HCT116 (cell line): ENCODE results near the gene SELPLG. TPM values are rescaled to one million over a fixed set of nuclear protein-coding genes. Genes with fewer than 3 reads are reported as not detected.

Source experiments
- ATAC-seq: fragments of 200-7000 bp; cut with Tn5 transposase; 2 replicates; pipeline ENCODE4 v1.9.1; 2020; ENCODE audit warnings: mild to moderate bottlenecking, moderate library complexity
- BruUV-seq: library from RNA; stranded (reverse); fragments of 400-500 nt; replicated peaks from 2 replicates; lab custom pipeline; 2021; lab: Mats Ljungman, UMichigan
- CTCF ChIA-PET: fragments of 300-600 bp; sonication (Branson Sonifier 250); formaldehyde crosslinking; loops from one replicate; lab custom pipeline; 2021; ENCODE audit warnings: antibody characterized with exemption; lab: Charles Lee
- POLR2A ChIA-PET: fragments of 300-600, 350-600 bp; sonication (Branson Sonifier 250); formaldehyde crosslinking; loops from one replicate; lab custom pipeline; 2021; ENCODE audit warnings: antibody characterized with exemption; lab: Charles Lee
- RAD21 ChIA-PET, 2 experiments: fragments of 300-600 bp; sonication (Branson Sonifier 250); formaldehyde crosslinking; loops; one replicate each; lab custom pipeline; 2023; ENCODE audit warnings: low total read pairs in 2 of 2; ENCODE audit not compliant: uncharacterized antibody in 2 of 2, unreplicated experiment in 2 of 2, low non-redundant PET in 1 of 2; lab: Charles Lee
- DNase-seq: peaks from one replicate; pipeline ENCODE4 v3.0.0-alpha.2; 2010; ENCODE audit warnings: low read depth, low spot score
- H2AFZ ChIP-seq: fragments of 200-600 bp; shearing (Covaris generic), sonication (generic); 2 replicates; pipeline ENCODE4 v1.6.1; 2017; ENCODE audit warnings: low read depth, mixed run types, mixed read lengths, antibody characterized with exemption, low read length; ENCODE audit not compliant: poor library complexity, severe bottlenecking
- H3K27ac ChIP-seq: 2 replicates; pipeline ENCODE4 v1.5.1; 2012; ENCODE audit warnings: low read depth, low read length
- H3K27me3 ChIP-seq: fragments of 200-600 bp; sonication (generic); 2 replicates; pipeline ENCODE4 v1.6.1; 2016; ENCODE audit warnings: mixed run types, low read length, mixed read lengths; ENCODE audit not compliant: insufficient read depth
- H3K36me3 ChIP-seq, 2 experiments: fragments of 200-500 bp in 1 of 2; fragments of 200-600 bp in 1 of 2; sonication (Bioruptor generic) in 1 of 2; sonication (generic) in 1 of 2; 2 replicates each; pipeline versions ENCODE4 v1.5.1 to v1.6.1; 2014 to 2016; ENCODE audit warnings: low read length in 2 of 2, inconsistent platforms in 1 of 2, mixed read lengths in 1 of 2, mixed run types in 1 of 2; ENCODE audit not compliant: insufficient read depth in 2 of 2, control insufficient read depth in 1 of 2
- H3K4me1 ChIP-seq, 2 experiments: fragments of 200-600 bp in 1 of 2; sonication (generic) in 1 of 2; 2 replicates each; pipeline versions ENCODE4 v1.5.1 to v1.6.1; 2012 to 2017; ENCODE audit warnings: low read length in 2 of 2, inconsistent platforms in 1 of 2, mild to moderate bottlenecking in 1 of 2, mixed read lengths in 1 of 2, mixed run types in 1 of 2, moderate library complexity in 1 of 2; ENCODE audit not compliant: insufficient read depth in 2 of 2, control insufficient read depth in 1 of 2
- H3K4me2 ChIP-seq: fragments of 200-600 bp; sonication (generic); 2 replicates; pipeline ENCODE4 v1.6.1; 2017; ENCODE audit warnings: mixed run types, low read length, mixed read lengths
- H3K4me3 ChIP-seq, 2 experiments: fragments of 200-600 bp in 1 of 2; sonication (generic) in 1 of 2; replicated peaks in 1 of 2; 2 replicates each; pipeline ENCODE4 v1.5.1; 2011 to 2016; ENCODE audit warnings: low read length in 2 of 2, control low read depth in 1 of 2, low read depth in 1 of 2, mild to moderate bottlenecking in 1 of 2, mixed read lengths in 1 of 2, mixed run types in 1 of 2
- H3K79me2 ChIP-seq: fragments of 200-600 bp; sonication (generic); 2 replicates; pipeline ENCODE4 v1.6.1; 2017; ENCODE audit warnings: mild to moderate bottlenecking, mixed run types, low read length, moderate library complexity, mixed read lengths; ENCODE audit not compliant: insufficient read depth
- H3K9ac ChIP-seq: fragments of 200-600 bp; sonication (generic); 2 replicates; pipeline ENCODE4 v1.6.1; 2016; ENCODE audit warnings: low read length, mixed read lengths
- H3K9me2 ChIP-seq: fragments of 200-600 bp; sonication (generic), shearing (Covaris generic); 2 replicates; pipeline ENCODE4 v1.6.1; 2017; ENCODE audit warnings: mixed run types, mild to moderate bottlenecking, moderate library complexity; ENCODE audit not compliant: insufficient read depth
- H3K9me3 ChIP-seq, 2 experiments: fragments of 200-500 bp in 1 of 2; fragments of 200-600 bp in 1 of 2; sonication (Bioruptor generic) in 1 of 2; sonication (generic) in 1 of 2; 2 replicates each; pipeline ENCODE4 v1.6.1; 2014 to 2017; ENCODE audit warnings: low read length in 2 of 2, mixed read lengths in 2 of 2, inconsistent platforms in 1 of 2, low read depth in 1 of 2, mild to moderate bottlenecking in 1 of 2, mixed run types in 1 of 2, moderate library complexity in 1 of 2; ENCODE audit not compliant: control insufficient read depth in 1 of 2, insufficient read depth in 1 of 2
- H4K20me1 ChIP-seq: fragments of 200-600 bp; sonication (generic), shearing (Covaris generic); 2 replicates; pipeline ENCODE4 v1.6.1; 2017; ENCODE audit warnings: mixed run types, mild to moderate bottlenecking, moderate library complexity; ENCODE audit not compliant: insufficient read depth
- CEBPB ChIP-seq: IDR thresholded peaks from 2 replicates; pipeline ENCODE4 v1.6.1; 2012; ENCODE audit warnings: low read depth
- CTCF ChIP-seq, 3 experiments: fragments of 200-600 bp in 1 of 3; sonication (generic) in 1 of 3; IDR thresholded peaks in 2 of 3; conservative IDR thresholded peaks in 1 of 3; 2 replicates each; pipeline ENCODE4 v1.5.1; 2012 to 2017; ENCODE audit warnings: low read depth in 2 of 3, low read length in 2 of 3, antibody characterized with exemption in 1 of 3, borderline replicate concordance in 1 of 3, control low read depth in 1 of 3, mild to moderate bottlenecking in 1 of 3, mixed read lengths in 1 of 3, mixed run types in 1 of 3, moderate library complexity in 1 of 3; ENCODE audit not compliant: insufficient read depth in 1 of 3
- ELF1 ChIP-seq: IDR thresholded peaks from 2 replicates; pipeline ENCODE4 v1.6.1; 2012; ENCODE audit warnings: low read depth, borderline replicate concordance
- POLR2A ChIP-seq: IDR thresholded peaks from 2 replicates; pipeline ENCODE4 v1.7.0; 2011; ENCODE audit warnings: borderline replicate concordance; ENCODE audit not compliant: insufficient read depth, insufficient read length; ENCODE audit errors: extremely low read depth
- RAD21 ChIP-seq: IDR thresholded peaks from 2 replicates; pipeline ENCODE4 v1.6.1; 2012; ENCODE audit warnings: low read depth, mild to moderate bottlenecking
- REST ChIP-seq: IDR thresholded peaks from 2 replicates; pipeline ENCODE4 v1.6.1; 2012; ENCODE audit warnings: low read depth
- SP1 ChIP-seq: IDR thresholded peaks from 2 replicates; pipeline ENCODE4 v1.6.1; 2012; ENCODE audit warnings: low read depth
- intact Hi-C: fragments of 100-400 bp; cut with micrococcal nuclease; formaldehyde crosslinking; loops from 2 replicates; pipeline ENCODE4 v1.10.0; 2022
- total RNA-seq: library from RNA; stranded (reverse); gene quantifications from one replicate; pipeline ENCODE4 v1.2.1, GENCODE V29; 2021; ENCODE audit not compliant: unreplicated experiment

Gene SELPLG
- total RNA-seq, 1 experiment from 2014 or later = 1.2 TPM

GRCh38 chr12:108665608-108666202 is 32.0 kb upstream of the SELPLG start:
- no peaks in the 10 kb centered on the region for H3K9me3 ChIP-seq
- no peak for TF ChIP-seq SP1
- no peak for TF ChIP-seq ELF1
- no peak for TF ChIP-seq REST
- no peak for TF ChIP-seq CEBPB
- TF ChIP-seq CTCF (IDR thresholded peaks at IDR 0.05 in 2 of 3, conservative IDR thresholded peaks at IDR 0.05 in 1 of 3; ENCODE audit: borderline replicate concordance in 1 of 3, insufficient read depth in 1 of 3, low read depth in 2 of 3, low read length in 2 of 3) = no peak
- no peak for TF ChIP-seq POLR2A
- no peak for TF ChIP-seq RAD21
- TF ChIP-seq, all 23 proteins: peak for 0
- Histone ChIP-seq H3K4me2 (no peak overlapping the region), H4K20me1 (no peaks in the 10 kb centered on the region), H3K9ac (no peak overlapping the region), H2AFZ (no peak overlapping the region), H3K36me3 (no peaks in the 10 kb centered on the region), H3K4me1 (peaks cover 8 to 20% of the 10 kb centered on the region in 2 experiments), H3K79me2 (peaks cover 45% of the 10 kb centered on the region), H3K9me2 (no peaks in the 10 kb centered on the region), H3K27me3 (no peaks in the 10 kb centered on the region), H3K4me3 (no peak overlapping the region), H3K27ac (no peak overlapping the region)
- DNase-seq (no peak), ATAC-seq (no peak)
- ChIA-PET CTCF (interaction anchor here (0.7 to 2.2 kb wide), 6 partner anchors 9 to 138 kb away, joined by 3 to 54 read pairs (median 8); no protein-coding TSS in a partner anchor), RAD21 (no interaction called here), POLR2A (no interaction called here)
- intact Hi-C loops = loop anchor here (1.0 to 5.0 kb wide), 3 partner anchors 67 to 427 kb away; partner anchors contain the start of genes ALKBH2 and CORO1C
- no TSS peak for BruUV-seq
